HEK293 (cell line): Measurements from ENCODE around the gene SCUBE3.

Source experiments
- CTCF ChIA-PET: fragments of 350-600 bp; formaldehyde crosslinking; extraction: SDS; loops from one replicate; lab custom pipeline; 2021; ENCODE audit warnings: antibody characterized with exemption; lab: Yijun Ruan, JAX
- POLR2A ChIA-PET: fragments of 300-600 bp; formaldehyde crosslinking; extraction: SDS; loops from one replicate; lab custom pipeline; 2020; ENCODE audit warnings: antibody characterized with exemption, inconsistent platforms; lab: Yijun Ruan, JAX
- H3K27ac ChIP-seq: fragments of 200-500 bp; sonication (Bioruptor generic); 2 replicates; pipeline ENCODE4 v1.5.1; 2014; ENCODE audit warnings: low read depth, low read length, control low read depth, inconsistent platforms; ENCODE audit errors: extremely low read depth
- H3K36me3 ChIP-seq, 2 experiments: fragments of 200-500 bp in 1 of 2; sonication (Bioruptor generic) in 1 of 2; 1 replicate in 1 of 2; 2 replicates in 1 of 2; pipeline ENCODE4 v1.5.1; 2014 to 2017; ENCODE audit warnings: inconsistent platforms in 2 of 2, low read length in 2 of 2; ENCODE audit not compliant: control insufficient read depth in 2 of 2, insufficient read depth in 1 of 2
- H3K4me1 ChIP-seq: fragments of 200-500 bp; sonication (Bioruptor generic); 2 replicates; pipeline ENCODE4 v1.5.1; 2014; ENCODE audit warnings: mild to moderate bottlenecking, low read length, inconsistent platforms; ENCODE audit not compliant: control insufficient read depth, insufficient read depth
- H3K4me3 ChIP-seq: 2 replicates; pipeline ENCODE4 v1.5.1; 2011; ENCODE audit warnings: low read depth, mild to moderate bottlenecking, control low read depth, low read length, moderate library complexity
- H3K9me3 ChIP-seq: fragments of 200-500 bp; sonication (Bioruptor generic); 2 replicates; pipeline ENCODE4 v1.5.1; 2014; ENCODE audit warnings: low read depth, low read length, inconsistent platforms; ENCODE audit not compliant: control insufficient read depth, insufficient read depth
- GFI1B ChIP-seq: fragments of 450-650 bp; formaldehyde crosslinking; IDR thresholded peaks from 2 replicates; pipeline ENCODE4 v1.5.1; 2016; ENCODE audit warnings: missing biosample characterization, missing genetic modification characterization
- GLIS1 ChIP-seq: fragments of 450-650 bp; formaldehyde crosslinking; IDR thresholded peaks from 2 replicates; pipeline ENCODE4 v1.5.1; 2016; ENCODE audit warnings: missing biosample characterization, missing genetic modification characterization
- IKZF3 ChIP-seq: fragments of 450-650 bp; IDR thresholded peaks from 2 replicates; pipeline ENCODE4 v1.5.0; 2018; ENCODE audit warnings: missing biosample characterization, mild to moderate bottlenecking, missing genetic modification characterization, moderate library complexity
- OSR2 ChIP-seq: fragments of 450-650 bp; formaldehyde crosslinking; IDR thresholded peaks from 2 replicates; pipeline ENCODE4 v1.5.1; 2016; ENCODE audit warnings: missing biosample characterization, missing genetic modification characterization
- SP7 ChIP-seq: fragments of 450-650 bp; formaldehyde crosslinking; IDR thresholded peaks from 2 replicates; pipeline ENCODE4 v1.5.1; 2016; ENCODE audit warnings: missing biosample characterization, missing genetic modification characterization
- ZNF112 ChIP-seq: fragments of 450-650 bp; formaldehyde crosslinking; IDR thresholded peaks from 2 replicates; pipeline ENCODE4 v1.5.0; 2017; ENCODE audit warnings: missing biosample characterization, missing genetic modification characterization
- ZNF114 ChIP-seq: fragments of 450-650 bp; formaldehyde crosslinking; IDR thresholded peaks from 2 replicates; pipeline ENCODE4 v1.5.0; 2017; ENCODE audit warnings: missing biosample characterization, missing genetic modification characterization
- ZNF132 ChIP-seq: fragments of 450-650 bp; formaldehyde crosslinking; IDR thresholded peaks from 2 replicates; pipeline ENCODE4 v1.5.1; 2017; ENCODE audit warnings: missing biosample characterization, missing genetic modification characterization, borderline replicate concordance
- ZNF138 ChIP-seq: fragments of 450-650 bp; formaldehyde crosslinking; IDR thresholded peaks from 2 replicates; pipeline ENCODE4 v1.5.1; 2016; ENCODE audit warnings: missing biosample characterization, missing genetic modification characterization, borderline replicate concordance
- ZNF140 ChIP-seq: fragments of 450-650 bp; formaldehyde crosslinking; IDR thresholded peaks from 2 replicates; pipeline ENCODE4 v1.5.1; 2016; ENCODE audit warnings: missing biosample characterization, missing genetic modification characterization
- ZNF292 ChIP-seq: fragments of 450-650 bp; formaldehyde crosslinking; IDR thresholded peaks from 2 replicates; pipeline ENCODE4 v1.5.1; 2016; ENCODE audit warnings: low read depth, missing biosample characterization, missing genetic modification characterization, borderline replicate concordance
- ZNF341 ChIP-seq: fragments of 450-650 bp; formaldehyde crosslinking; IDR thresholded peaks from 2 replicates; pipeline ENCODE4; 2016; ENCODE audit warnings: low read depth, missing biosample characterization, missing genetic modification characterization
- ZNF366 ChIP-seq: fragments of 450-650 bp; formaldehyde crosslinking; conservative IDR thresholded peaks from 2 replicates; pipeline ENCODE4 v1.5.1; 2016; ENCODE audit warnings: missing biosample characterization, missing genetic modification characterization
- ZNF37A ChIP-seq: fragments of 450-650 bp; IDR thresholded peaks from 2 replicates; pipeline ENCODE4 v1.5.1; 2018; ENCODE audit warnings: missing biosample characterization, missing genetic modification characterization
- ZNF473 ChIP-seq: fragments of 450-650 bp; formaldehyde crosslinking; IDR thresholded peaks from 2 replicates; pipeline ENCODE4 v1.5.1; 2017; ENCODE audit warnings: missing biosample characterization, missing genetic modification characterization
- ZNF544 ChIP-seq: fragments of 450-650 bp; formaldehyde crosslinking; IDR thresholded peaks from 2 replicates; pipeline ENCODE4 v1.5.0; 2017; ENCODE audit warnings: missing biosample characterization, missing genetic modification characterization
- ZNF548 ChIP-seq: fragments of 450-650 bp; formaldehyde crosslinking; IDR thresholded peaks from 2 replicates; pipeline ENCODE4 v1.5.1; 2016; ENCODE audit warnings: missing biosample characterization, missing genetic modification characterization
- ZNF549 ChIP-seq: fragments of 450-650 bp; IDR thresholded peaks from 2 replicates; pipeline ENCODE4 v1.5.1; 2018; ENCODE audit warnings: missing biosample characterization, missing genetic modification characterization, mild to moderate bottlenecking, inconsistent platforms, moderate library complexity
- ZNF560 ChIP-seq: fragments of 450-650 bp; formaldehyde crosslinking; IDR thresholded peaks from 2 replicates; pipeline ENCODE4 v1.5.1; 2017; ENCODE audit warnings: missing biosample characterization, missing genetic modification characterization, borderline replicate concordance
- ZNF600 ChIP-seq: fragments of 450-650 bp; formaldehyde crosslinking; IDR thresholded peaks from 2 replicates; pipeline ENCODE4 v1.5.1; 2016; ENCODE audit warnings: missing biosample characterization, missing genetic modification characterization
- ZNF654 ChIP-seq: fragments of 450-650 bp; formaldehyde crosslinking; IDR thresholded peaks from 2 replicates; pipeline ENCODE4 v1.5.1; 2016; ENCODE audit warnings: low read depth, missing biosample characterization, missing genetic modification characterization
- ZNF658 ChIP-seq: fragments of 450-650 bp; formaldehyde crosslinking; IDR thresholded peaks from 2 replicates; pipeline ENCODE4; 2016; ENCODE audit warnings: missing biosample characterization, missing genetic modification characterization
- ZNF701 ChIP-seq: fragments of 450-650 bp; formaldehyde crosslinking; IDR thresholded peaks from 2 replicates; pipeline ENCODE4 v1.5.1; 2016; ENCODE audit warnings: missing biosample characterization, missing genetic modification characterization
- ZNF707 ChIP-seq: fragments of 450-650 bp; formaldehyde crosslinking; IDR thresholded peaks from 2 replicates; pipeline ENCODE4 v1.5.1; 2016; ENCODE audit warnings: missing biosample characterization, missing genetic modification characterization
- ZNF768 ChIP-seq: fragments of 450-650 bp; formaldehyde crosslinking; IDR thresholded peaks from 2 replicates; pipeline ENCODE4 v1.5.1; 2018; ENCODE audit warnings: missing biosample characterization, mild to moderate bottlenecking, missing genetic modification characterization
- ZNF791 ChIP-seq: fragments of 450-650 bp; formaldehyde crosslinking; IDR thresholded peaks from 2 replicates; pipeline ENCODE4 v1.5.1; 2016; ENCODE audit warnings: missing biosample characterization, missing genetic modification characterization
- ZNF830 ChIP-seq: fragments of 450-650 bp; IDR thresholded peaks from 2 replicates; pipeline ENCODE4 v1.5.0; 2018; ENCODE audit warnings: missing biosample characterization, missing genetic modification characterization, low read depth, mild to moderate bottlenecking, moderate library complexity
- ZNF843 ChIP-seq: fragments of 450-650 bp; formaldehyde crosslinking; IDR thresholded peaks from 2 replicates; pipeline ENCODE4 v1.5.1; 2016; ENCODE audit warnings: missing biosample characterization, missing genetic modification characterization
- ZSCAN30 ChIP-seq: fragments of 450-650 bp; IDR thresholded peaks from 2 replicates; pipeline ENCODE4 v1.5.1; 2018; ENCODE audit warnings: missing biosample characterization, mild to moderate bottlenecking, missing genetic modification characterization, moderate library complexity
- TF ChIP-seq, protein P1 (sequence below): fragments of 450-650 bp; formaldehyde crosslinking; IDR thresholded peaks from 2 replicates; pipeline ENCODE4 v1.5.1; 2016; ENCODE audit warnings: missing biosample characterization, missing genetic modification characterization

SCUBE3 gene

DNA sequence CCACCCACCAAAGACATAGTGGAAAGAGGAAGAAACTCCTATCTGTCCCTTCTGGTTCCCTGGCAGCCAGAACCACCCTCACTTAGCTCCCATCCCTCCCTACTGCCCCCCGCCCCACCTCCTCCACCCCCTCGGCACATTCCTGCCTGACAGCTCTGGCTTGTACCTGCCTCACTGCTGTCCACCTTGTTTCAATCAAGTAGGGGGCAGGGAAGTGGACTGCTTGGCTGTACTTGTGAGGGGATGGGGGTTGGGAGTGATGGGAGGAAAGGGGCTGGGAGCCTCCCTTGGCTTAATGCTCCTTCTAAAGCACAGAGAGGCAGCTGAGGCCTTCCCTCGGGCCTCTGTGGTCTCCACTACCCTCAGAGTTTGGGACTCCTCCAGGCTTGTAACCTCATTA is 23.7 kb downstream of the SCUBE3 start (continued):
- no peak for TF ChIP-seq ZNF366 (tag by site-specific recombination)
- TF ChIP-seq OSR2 (tag by site-specific recombination), result no peak

DNA sequence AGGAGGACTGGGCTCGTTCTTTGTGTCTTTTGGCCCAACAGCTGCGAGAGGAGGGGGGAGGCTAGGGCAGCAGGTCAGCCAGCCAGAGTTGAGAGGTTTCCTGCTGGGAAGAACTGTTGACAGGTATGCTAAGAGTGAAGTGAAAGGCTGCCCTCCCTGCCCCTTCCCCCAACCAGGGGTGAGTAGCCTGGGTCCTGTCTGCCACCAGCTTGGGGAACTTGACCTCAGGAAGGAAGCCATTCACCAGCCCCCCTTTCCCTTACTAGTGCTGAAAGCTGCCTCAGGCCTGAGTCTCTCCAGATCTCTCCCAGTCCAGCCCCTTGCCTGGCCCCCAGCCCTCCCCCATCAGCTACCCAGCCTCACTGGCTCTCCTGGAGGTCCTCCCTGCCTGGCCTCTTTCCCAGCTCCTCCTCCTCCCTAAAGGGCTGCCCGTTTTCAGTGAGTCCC is 25.1 kb downstream of the SCUBE3 start:
- Histone ChIP-seq H3K4me1 (no peaks in the 10 kb centered on the region), H3K9me3 (no peaks in the 10 kb centered on the region), H3K36me3 (peaks cover 0 to 48% of the 10 kb centered on the region in 2 experiments; a peak in 1 of 3 replicates), H3K4me3 (no peak overlapping the region), H3K27ac (no peak overlapping the region)
- POLR2A ChIA-PET, result interaction anchor here (0.6 kb wide), 1 partner anchor 102 kb away, joined by 4 read pairs; no protein-coding TSS in a partner anchor
- CTCF ChIA-PET, result interaction anchor here (1.1 to 9.4 kb wide), 5 partner anchors 18 to 103 kb away, joined by 3 to 191 read pairs (median 64); partner anchors contain the start of genes SCUBE3 and ZNF76
- 0 out of 2 replicates have a peak, but pooled peaks have one; percentile 19 for TF ChIP-seq ZNF341
- peak; percentile 65 for TF ChIP-seq GLIS1 (tag by site-specific recombination)
- no peak for TF ChIP-seq ZNF140 (tag by site-specific recombination)

DNA sequence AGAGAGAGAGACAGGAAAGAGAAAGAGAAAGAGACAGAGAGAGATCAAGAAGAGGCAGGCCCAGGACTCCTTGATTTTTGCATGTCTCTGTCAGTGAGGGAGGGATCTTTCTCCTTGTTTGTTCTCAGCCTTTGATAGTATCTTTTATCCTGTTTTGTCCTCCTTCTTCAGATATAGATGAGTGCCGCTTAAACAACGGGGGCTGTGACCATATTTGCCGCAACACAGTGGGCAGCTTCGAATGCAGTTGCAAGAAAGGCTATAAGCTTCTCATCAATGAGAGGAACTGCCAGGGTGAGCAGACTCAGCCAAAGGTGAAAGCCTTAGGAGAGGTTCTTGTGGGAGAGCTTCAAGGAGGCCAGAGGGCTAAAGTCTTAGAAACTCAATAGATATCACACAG is 25.8 kb downstream of the SCUBE3 start:
- Histone ChIP-seq H3K36me3 (peaks cover 0 to 55% of the 10 kb centered on the region in 2 experiments; a peak in 1 of 3 replicates), H3K9me3 (no peaks in the 10 kb centered on the region), H3K4me1 (no peaks in the 10 kb centered on the region)
- CTCF ChIA-PET, result interaction anchor here (0.5 to 9.4 kb wide), 15 partner anchors 9 to 780 kb away, joined by 3 to 191 read pairs (median 15); partner anchors contain the start of genes SCUBE3, TCP11 and ZNF76
- TF ChIP-seq ZNF548 (tag by site-specific recombination) (no peak), GFI1B (tag by site-specific recombination) (no peak), ZNF112 (tag by site-specific recombination) (no peak), ZNF473 (tag by site-specific recombination) (no peak), ZNF544 (tag by site-specific recombination) (no peak), ZNF654 (tag by site-specific recombination) (no peak), ZNF132 (tag by site-specific recombination) (no peak), ZNF549 (no peak), ZNF658 (tag by site-specific recombination) (no peak), ZNF701 (tag by site-specific recombination) (no peak), ZNF707 (tag by site-specific recombination) (no peak), IKZF3 (tag by site-specific recombination) (no peak), ZNF830 (no peak), ZNF292 (tag by site-specific recombination) (no peak), ZNF843 (no peak)
- TF ChIP-seq, all 188 proteins: peak for 0
- Histone ChIP-seq H3K27ac (no peak overlapping the region), H3K4me3 (no peak overlapping the region)
- POLR2A ChIA-PET, result interaction anchor here (0.6 to 0.7 kb wide), 2 partner anchors 103 to 447 kb away, joined by 3 to 4 read pairs; no protein-coding TSS in a partner anchor

DNA sequence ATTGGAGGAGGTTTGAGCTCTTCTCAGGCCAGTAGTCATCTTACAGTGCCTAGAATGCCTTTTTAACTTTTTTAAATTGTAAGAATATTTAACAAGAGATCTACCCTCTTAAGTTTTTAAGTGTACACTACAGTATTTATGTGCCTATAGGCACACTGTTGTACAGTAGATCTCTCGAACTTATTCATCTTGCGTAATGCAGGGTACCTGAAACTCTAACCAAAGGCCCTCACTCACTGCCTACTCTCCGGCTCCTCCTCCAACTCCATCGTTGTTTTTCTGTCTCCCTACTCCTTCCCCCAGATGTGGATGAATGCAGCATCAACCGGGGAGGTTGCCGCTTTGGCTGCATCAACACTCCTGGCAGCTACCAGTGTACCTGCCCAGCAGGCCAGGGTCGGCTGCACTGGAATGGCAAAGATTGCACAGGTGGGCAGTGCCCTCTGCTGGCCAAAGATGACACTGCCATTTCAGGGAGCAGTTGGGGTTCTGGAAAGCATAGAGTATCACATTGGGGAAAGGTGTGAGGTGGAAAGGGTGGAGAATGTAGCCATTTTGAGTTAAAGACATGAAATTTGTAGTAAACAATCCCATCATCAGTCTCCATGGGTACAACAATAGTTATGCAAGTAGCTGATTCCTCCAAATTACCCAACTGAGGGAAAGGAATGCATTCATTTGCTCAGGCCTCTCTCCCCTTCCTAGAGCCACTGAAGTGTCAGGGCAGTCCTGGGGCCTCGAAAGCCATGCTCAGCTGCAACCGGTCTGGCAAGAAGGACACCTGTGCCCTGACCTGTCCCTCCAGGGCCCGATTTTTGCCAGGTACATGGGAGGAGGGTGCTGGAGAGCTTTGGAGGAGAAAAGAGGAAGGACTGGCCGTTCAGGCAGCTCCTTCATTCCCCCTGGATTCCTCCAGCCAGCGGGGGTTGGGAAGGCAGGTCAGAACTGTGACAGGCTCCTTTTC is 27.4 kb downstream of the SCUBE3 start:
- ChIA-PET POLR2A (interaction anchor here (0.7 to 1.1 kb wide), 4 partner anchors 9 to 94 kb away, joined by 3 to 4 read pairs (median 3); partner anchors contain the start of gene ZNF76), CTCF (interaction anchor here (0.6 to 9.4 kb wide), 68 partner anchors 8 to 1045 kb away, joined by 3 to 191 read pairs (median 3); partner anchors contain the start of genes SCUBE3, TCP11 and ZNF76)
- Histone ChIP-seq H3K27ac (no peak overlapping the region), H3K4me1 (no peaks in the 10 kb centered on the region), H3K9me3 (no peaks in the 10 kb centered on the region), H3K4me3 (no peak overlapping the region), H3K36me3 (peaks cover 0 to 66% of the 10 kb centered on the region in 2 experiments; a peak in 1 of 3 replicates)
- 0 out of 2 replicates have a peak, but pooled peaks have one; percentile 23 for TF ChIP-seq ZNF600
- TF ChIP-seq ZNF560, result no peak
- TF ChIP-seq, protein P1, sequence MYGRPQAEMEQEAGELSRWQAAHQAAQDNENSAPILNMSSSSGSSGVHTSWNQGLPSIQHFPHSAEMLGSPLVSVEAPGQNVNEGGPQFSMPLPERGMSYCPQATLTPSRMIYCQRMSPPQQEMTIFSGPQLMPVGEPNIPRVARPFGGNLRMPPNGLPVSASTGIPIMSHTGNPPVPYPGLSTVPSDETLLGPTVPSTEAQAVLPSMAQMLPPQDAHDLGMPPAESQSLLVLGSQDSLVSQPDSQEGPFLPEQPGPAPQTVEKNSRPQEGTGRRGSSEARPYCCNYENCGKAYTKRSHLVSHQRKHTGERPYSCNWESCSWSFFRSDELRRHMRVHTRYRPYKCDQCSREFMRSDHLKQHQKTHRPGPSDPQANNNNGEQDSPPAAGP (tag by site-specific recombination), result peak; percentile 31; the same call in 1 of the 2 replicates
- TF ChIP-seq ZNF791, result no peak
- TF ChIP-seq SP7 (tag by site-specific recombination), result 0 out of 2 replicates have a peak, but pooled peaks have one; percentile 30
- TF ChIP-seq ZNF341, result peak; percentile 7; the same call in 1 of the 2 replicates
- TF ChIP-seq ZNF37A (tag by site-specific recombination), result no peak
- 0 out of 2 replicates have a peak, but pooled peaks have one; percentile 27 for TF ChIP-seq ZSCAN30 (tag by site-specific recombination)
- TF ChIP-seq ZNF114 (tag by site-specific recombination), result no peak
- no peak for TF ChIP-seq ZNF138 (tag by site-specific recombination)
- TF ChIP-seq ZNF768 (tag by site-specific recombination), result no peak
